Muscle layer of colon (tissue), 2 donors: ENCODE data around the gene PLPP3.

Experiments
- H3K27ac ChIP-seq: one replicate; pipeline ENCODE4 v1.7.0; 2013; ENCODE audit warnings: low read depth, mild to moderate bottlenecking, low read length, moderate library complexity
- H3K27me3 ChIP-seq, 2 donors: one replicate each; pipeline ENCODE4 v1.7.0; 2013; ENCODE audit warnings: low read length in 2 of 2, mild to moderate bottlenecking in 2 of 2; ENCODE audit not compliant: insufficient read depth in 2 of 2, control insufficient read depth in 1 of 2
- H3K36me3 ChIP-seq: one replicate; pipeline ENCODE4 v1.7.0; 2013; ENCODE audit warnings: mild to moderate bottlenecking, low read length; ENCODE audit not compliant: insufficient read depth
- H3K4me1 ChIP-seq: one replicate; pipeline ENCODE4 v1.7.0; 2013; ENCODE audit warnings: mild to moderate bottlenecking, low read length; ENCODE audit not compliant: insufficient read depth
- H3K4me3 ChIP-seq, 2 donors: one replicate each; pipeline ENCODE4 v1.7.0; 2013; ENCODE audit warnings: low read length in 2 of 2, low read depth in 1 of 2, mild to moderate bottlenecking in 1 of 2, moderate library complexity in 1 of 2
- H3K9ac ChIP-seq: one replicate; pipeline ENCODE4 v1.7.0; 2013; ENCODE audit warnings: low read length
- H3K9me3 ChIP-seq: one replicate; pipeline ENCODE4 v1.7.0; 2013; ENCODE audit warnings: mild to moderate bottlenecking, low read length
- donor health status: abdominal sarcoma.
- donor health status: Adenocarcinoma of cecum.

The PLPP3 gene

DNA sequence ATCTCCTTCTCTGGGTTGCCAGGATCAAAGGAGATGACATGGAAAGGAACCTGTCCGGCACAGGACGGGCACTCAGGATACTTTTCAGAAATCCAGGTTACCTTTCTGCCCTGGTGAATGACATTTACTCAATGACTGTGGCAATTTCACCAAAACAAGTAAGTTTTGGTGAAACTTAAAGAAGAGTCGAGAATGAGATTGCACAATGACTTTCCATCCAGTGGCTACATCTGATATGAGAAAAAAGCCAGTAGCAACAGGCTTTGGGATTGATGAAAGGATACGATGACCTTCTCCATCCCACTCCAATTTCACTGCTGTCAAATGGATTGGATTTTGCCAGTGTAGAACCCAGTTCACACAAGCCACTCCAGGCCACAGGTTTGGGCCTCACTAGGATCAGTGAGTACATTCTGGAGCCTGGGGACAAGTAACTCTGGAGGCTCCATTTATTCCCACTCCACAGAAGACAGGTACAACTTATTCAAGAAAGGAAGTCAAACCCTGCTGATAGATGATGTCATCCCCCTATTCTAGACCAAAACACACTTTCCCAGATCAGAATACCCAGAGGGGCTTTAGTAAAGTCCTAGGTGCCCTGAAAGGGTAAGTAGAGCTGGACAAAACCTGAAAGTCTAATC is 63.3 kb downstream of the PLPP3 start:
- no peaks in the 10 kb centered on the region for H3K27me3 ChIP-seq
- no peak overlapping the region for H3K4me3 ChIP-seq
- no peak overlapping the region for H3K9ac ChIP-seq
- H3K4me1 ChIP-seq: no peaks in the 10 kb centered on the region
- peaks cover 45% of the 10 kb centered on the region for H3K36me3 ChIP-seq
- no peaks in the 10 kb centered on the region for H3K9me3 ChIP-seq
- H3K27ac ChIP-seq: no peak overlapping the region

DNA sequence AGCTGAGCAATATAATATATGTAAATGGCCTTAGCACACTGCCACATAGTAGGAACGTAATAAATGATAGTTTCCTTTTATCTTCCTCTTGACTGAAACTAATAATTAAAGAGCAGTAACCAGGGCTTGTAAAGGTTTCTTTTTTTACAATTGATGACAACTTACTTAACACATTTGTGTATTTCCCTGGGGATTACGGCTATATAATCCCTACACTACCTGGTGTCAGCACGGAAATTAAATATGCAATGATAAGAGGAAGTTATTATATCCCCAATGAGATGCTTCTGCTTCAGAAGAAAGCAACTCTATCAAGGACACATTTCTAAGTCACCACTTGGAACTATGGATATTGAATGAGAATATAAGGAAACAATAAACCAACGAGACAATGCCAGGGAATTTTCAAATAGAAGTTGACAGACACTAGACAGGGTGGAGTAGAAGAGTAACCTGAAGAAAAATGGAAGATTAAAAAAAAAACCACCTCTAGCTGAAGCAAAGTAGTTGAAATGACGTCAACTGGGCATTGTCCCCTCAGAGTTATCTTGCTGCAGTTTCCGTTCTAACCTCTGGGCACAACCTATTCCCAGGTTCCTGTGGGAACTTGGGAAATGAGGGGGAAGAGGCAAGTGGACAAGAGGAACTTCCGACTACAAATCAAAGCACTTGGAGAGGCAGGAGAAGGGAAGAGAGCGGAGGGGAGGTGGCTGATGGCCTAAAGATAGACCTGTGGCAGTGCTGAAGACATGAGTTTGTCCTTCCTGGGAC is 66.5 kb downstream of the PLPP3 start:
- no peaks in the 10 kb centered on the region for H3K9me3 ChIP-seq
- H3K4me1 ChIP-seq: peaks cover 6% of the 10 kb centered on the region
- peaks cover 60% of the 10 kb centered on the region for H3K36me3 ChIP-seq
- H3K27ac ChIP-seq: no peak overlapping the region
- no peak overlapping the region for H3K4me3 ChIP-seq
- H3K9ac ChIP-seq: no peak overlapping the region
- H3K27me3 ChIP-seq: no peaks in the 10 kb centered on the region

DNA sequence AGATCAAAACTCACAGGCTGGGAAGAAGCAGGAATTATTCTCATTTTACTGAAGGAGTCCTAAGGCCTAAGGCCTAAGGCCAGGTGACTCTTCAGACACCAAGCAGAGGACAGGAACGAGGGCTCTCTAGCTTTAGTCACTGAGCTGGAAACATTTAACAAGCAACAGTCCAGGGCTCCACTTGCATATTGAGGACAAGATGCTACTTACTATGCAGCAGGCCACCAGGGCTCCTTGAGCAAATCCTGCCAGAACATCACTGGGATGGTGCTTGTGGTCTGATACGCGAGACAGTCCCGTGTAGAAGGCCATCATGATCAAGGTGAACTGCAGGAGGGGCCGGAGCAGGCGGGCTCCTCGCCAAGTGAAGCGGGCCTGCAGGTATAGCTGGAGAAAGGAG is 67.6 kb downstream of the PLPP3 start:
- H3K4me3 ChIP-seq: no peak overlapping the region
- H3K9me3 ChIP-seq: no peaks in the 10 kb centered on the region
- H3K27ac ChIP-seq: no peak overlapping the region
- H3K9ac ChIP-seq: no peak overlapping the region
- H3K27me3 ChIP-seq: no peaks in the 10 kb centered on the region
- peaks cover 69% of the 10 kb centered on the region for H3K36me3 ChIP-seq
- peaks cover 11% of the 10 kb centered on the region for H3K4me1 ChIP-seq

DNA sequence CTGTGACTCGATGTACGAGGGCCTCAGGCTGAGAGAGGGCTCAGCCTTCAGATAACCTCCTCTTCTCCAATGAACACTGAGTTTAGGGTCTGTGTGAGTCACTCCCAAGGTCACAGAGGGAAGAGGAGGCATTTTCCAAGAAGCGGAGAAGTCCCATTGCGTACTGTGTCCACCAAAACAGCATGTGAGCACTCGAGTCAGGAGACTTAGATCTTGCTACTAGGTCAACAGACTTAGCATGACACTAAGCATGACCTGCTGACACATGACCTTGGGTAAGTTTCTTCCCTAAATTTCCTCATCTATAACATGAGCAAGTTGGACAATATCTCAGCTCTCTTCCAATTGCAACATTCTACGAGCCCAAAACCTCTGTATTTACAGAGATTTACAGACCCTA is 68.0 kb downstream of the PLPP3 start:
- no peaks in the 10 kb centered on the region for H3K27me3 ChIP-seq
- no peak overlapping the region for H3K4me3 ChIP-seq
- peaks cover 73% of the 10 kb centered on the region for H3K36me3 ChIP-seq
- peaks cover 11% of the 10 kb centered on the region for H3K4me1 ChIP-seq
- H3K9me3 ChIP-seq: no peaks in the 10 kb centered on the region
- H3K9ac ChIP-seq: no peak overlapping the region
- no peak overlapping the region for H3K27ac ChIP-seq

DNA sequence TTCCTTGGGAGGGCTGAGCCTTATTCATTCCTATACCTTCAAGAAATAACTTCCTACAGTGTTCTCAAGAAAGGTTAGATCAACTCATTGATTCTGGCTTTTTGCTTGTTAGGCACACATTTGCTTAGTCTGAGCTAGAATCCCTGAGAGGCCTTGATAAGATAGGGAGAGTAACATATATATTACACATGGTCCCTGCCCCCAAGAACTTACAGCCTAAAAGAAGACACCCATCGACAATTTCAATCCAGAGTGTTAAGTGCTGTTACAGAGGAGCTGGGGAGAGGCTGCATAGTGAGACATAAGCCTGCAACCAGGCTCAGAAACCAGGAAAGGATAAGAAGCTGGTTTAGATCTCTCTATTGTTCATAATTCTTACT is 68.7 kb downstream of the PLPP3 start:
- Histone ChIP-seq H3K9ac (no peak overlapping the region), H3K36me3 (peaks cover 74% of the 10 kb centered on the region), H3K27ac (no peak overlapping the region), H3K4me1 (peaks cover 11% of the 10 kb centered on the region), H3K4me3 (no peak overlapping the region), H3K9me3 (no peaks in the 10 kb centered on the region), H3K27me3 (no peaks in the 10 kb centered on the region)

DNA sequence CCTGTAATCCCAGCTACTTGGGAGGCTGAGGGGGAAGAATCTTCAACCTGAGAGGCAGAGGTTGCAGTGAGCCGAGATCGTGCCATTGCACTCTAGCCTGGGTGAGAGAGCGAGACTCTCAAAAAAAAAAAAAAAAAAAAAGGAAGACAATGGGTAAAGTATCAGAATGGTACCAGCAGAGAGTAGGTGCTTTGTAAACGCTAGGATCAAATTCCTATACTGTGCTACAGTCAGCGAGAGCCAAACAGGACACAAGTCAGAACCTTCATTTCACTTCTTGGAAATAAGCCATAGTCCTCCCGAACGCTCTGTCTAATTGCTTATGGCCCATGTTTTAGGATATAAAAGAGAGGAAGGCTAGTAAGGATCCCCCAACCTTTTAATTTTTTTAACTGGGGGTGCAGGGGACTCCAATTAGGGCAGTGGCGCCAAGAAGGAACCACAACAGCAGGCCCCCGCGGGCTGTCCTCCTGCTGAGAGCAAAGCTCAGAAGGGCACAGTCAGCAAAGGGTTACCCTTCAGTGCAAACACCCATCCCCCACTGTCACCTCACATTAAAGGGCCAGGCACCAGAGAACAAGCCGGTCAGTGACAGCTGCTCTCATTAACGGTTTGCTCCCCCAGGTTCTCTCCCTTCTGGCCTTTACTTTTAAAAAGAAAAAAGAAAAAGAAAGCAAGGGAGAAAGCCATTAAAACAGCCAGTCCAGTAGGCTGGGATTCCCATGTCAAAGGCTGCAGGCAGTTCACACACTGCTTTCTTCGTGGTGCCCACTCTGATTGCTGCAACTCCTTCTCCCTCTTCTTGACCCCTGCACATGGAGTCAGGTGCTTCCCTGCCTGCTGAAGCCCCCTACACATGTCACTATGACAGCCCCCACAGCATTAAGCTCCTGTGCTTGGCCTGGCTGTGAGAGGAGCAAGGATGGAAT is 69.4 kb downstream of the PLPP3 start:
- no peaks in the 10 kb centered on the region for H3K9me3 ChIP-seq
- peaks cover 11% of the 10 kb centered on the region for H3K4me1 ChIP-seq
- H3K4me3 ChIP-seq: no peak overlapping the region
- H3K36me3 ChIP-seq: peaks cover 73% of the 10 kb centered on the region
- H3K9ac ChIP-seq: no peak overlapping the region
- no peaks in the 10 kb centered on the region for H3K27me3 ChIP-seq
- H3K27ac ChIP-seq: no peak overlapping the region

DNA sequence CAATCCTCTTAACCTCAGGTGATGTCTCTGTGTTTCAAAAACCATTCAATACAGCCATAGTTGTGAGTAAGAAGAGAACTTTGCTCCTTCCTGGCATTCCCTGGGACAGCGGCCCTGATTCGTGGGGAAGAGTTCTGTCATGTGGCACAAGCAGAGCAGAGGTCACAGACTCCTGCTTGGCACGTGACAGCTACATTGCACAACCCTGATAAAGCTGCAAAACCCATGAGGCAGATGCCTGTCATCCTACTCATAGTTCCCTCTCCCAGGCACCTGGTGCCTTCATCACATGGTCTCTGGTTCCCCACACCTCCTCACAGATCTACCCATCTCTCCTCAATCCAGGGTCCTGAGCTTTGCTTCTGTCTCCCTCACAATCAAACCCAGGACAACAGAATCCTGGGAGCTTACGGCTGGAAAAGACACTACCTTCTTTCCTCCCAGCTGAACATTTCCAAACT is 70.8 kb downstream of the PLPP3 start:
- no peaks in the 10 kb centered on the region for H3K9me3 ChIP-seq
- H3K27ac ChIP-seq: no peak overlapping the region
- H3K36me3 ChIP-seq: peaks cover 73% of the 10 kb centered on the region
- peaks cover 11% of the 10 kb centered on the region for H3K4me1 ChIP-seq
- H3K4me3 ChIP-seq: no peak overlapping the region
- H3K27me3 ChIP-seq: no peaks in the 10 kb centered on the region
- no peak overlapping the region for H3K9ac ChIP-seq

DNA sequence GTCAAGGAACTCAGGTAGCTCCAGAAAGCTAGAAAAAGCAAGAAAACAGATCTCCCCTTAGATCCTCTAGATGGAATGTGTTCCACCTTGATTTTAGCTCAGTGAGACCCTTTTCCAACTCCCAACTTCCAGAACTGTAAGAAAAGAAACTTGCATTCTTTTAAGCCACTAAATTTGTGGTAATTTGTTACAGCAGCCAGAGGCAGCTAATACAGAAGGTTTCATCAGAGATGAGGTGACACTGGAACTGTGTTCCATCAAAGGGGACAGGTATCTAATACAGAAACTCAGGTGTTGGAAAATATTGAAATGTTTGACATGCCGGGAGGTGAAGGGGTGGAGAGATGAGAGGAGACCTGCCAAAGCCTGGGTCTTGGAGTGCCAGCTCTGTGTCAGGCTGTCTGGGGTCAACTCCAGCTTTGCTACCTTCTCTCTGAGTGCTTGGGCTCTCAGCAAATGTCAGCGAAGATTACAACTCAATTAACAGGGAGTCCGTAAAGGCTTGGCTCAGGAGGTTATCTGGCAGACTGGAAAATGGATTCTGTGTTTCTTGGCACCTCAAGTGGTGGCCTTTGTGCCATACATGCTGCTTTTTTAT is 71.3 kb downstream of the PLPP3 start:
- Histone ChIP-seq H3K36me3 (peaks cover 69% of the 10 kb centered on the region), H3K27ac (no peak overlapping the region), H3K9ac (no peak overlapping the region), H3K4me3 (no peak overlapping the region), H3K4me1 (peaks cover 11% of the 10 kb centered on the region), H3K27me3 (no peaks in the 10 kb centered on the region), H3K9me3 (no peaks in the 10 kb centered on the region)

DNA sequence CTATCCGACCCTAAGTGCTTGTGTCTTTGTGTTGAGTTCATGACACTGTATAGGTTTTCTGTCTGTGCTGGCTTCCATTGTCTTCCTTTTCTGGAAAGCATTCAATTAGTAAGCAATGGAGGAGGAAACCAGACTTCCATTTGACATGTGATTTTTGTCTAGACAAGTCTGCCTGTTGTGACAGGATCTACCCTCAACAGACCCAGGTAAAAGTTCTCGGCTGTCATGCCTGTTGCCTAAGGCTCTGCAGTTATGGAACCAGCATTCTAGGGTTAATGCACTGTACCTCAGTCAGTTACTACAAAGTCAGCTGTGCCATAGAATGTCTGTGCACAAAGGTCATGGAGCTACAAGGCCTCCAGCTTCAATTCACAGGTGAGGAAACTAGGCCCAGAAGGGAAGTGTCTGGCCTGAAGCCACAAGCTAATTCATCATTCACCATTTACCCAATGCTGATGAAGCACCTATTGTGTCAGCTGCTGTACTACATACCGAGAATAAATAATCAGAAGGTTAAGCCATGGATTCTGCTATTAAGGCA is 72.3 kb downstream of the PLPP3 start:
- no peak overlapping the region for H3K27ac ChIP-seq
- peaks cover 11% of the 10 kb centered on the region for H3K4me1 ChIP-seq
- no peak overlapping the region for H3K9ac ChIP-seq
- no peak overlapping the region for H3K4me3 ChIP-seq
- H3K36me3 ChIP-seq: peaks cover 63% of the 10 kb centered on the region
- no peaks in the 10 kb centered on the region for H3K9me3 ChIP-seq
- no peaks in the 10 kb centered on the region for H3K27me3 ChIP-seq

DNA sequence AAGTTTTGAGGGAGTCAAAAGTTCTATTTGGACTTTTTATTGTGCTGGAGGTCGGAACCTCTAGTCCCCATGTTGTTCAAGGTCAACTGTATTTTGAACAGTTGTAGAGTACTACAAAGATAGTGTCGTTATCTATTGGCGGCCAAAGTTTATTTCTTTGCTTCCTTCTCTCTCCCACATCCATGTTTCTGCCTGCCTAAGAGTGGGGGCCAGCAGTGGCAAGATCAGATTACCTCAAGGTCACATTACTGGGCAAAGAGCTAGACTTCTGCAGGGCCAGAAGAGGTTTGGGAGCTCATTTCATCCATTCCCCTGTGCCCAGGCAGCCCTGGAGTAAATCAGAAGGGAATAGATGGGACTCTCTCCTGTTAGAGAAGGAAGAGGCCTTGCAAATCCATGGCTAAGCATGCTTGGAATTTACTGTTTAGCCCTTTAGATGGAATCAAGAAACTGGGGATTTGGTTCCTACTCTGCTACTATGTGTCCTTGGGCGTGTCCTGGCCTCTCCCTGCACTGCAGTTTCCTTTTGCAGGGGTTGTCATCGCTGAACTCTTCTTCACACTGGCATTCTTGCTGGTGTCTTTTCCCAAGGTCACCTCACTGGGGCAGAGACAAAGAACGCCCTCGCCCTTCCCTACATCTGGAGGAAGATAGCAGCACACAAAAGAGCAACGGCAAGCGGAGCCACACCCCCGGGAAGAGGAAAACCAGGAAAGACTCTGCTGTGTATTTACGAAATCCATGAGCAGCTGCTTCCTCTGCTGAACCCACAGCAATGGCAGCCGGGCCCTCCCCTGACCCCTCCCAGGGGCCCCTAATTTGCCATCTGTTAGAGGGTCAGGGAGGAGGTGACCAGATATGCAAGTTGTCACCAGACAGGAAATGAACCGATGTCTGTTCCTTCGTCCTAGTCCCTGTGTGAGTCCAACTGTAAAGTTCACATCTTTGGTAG is 73.3 kb downstream of the PLPP3 start:
- H3K27me3 ChIP-seq: no peaks in the 10 kb centered on the region
- no peak overlapping the region for H3K4me3 ChIP-seq
- H3K9me3 ChIP-seq: no peaks in the 10 kb centered on the region
- H3K27ac ChIP-seq: no peak overlapping the region
- peaks cover 11% of the 10 kb centered on the region for H3K4me1 ChIP-seq
- no peak overlapping the region for H3K9ac ChIP-seq
- H3K36me3 ChIP-seq: peaks cover 58% of the 10 kb centered on the region
